ENCODE data around the gene SYNJ1. TPM values are rescaled to one million over a fixed set of nuclear protein-coding genes. Genes with fewer than 3 reads are reported as not detected.
"Not testable (repeated sequence)": the region's sequence is repeated elsewhere in the genome, so short reads cannot be mapped to it uniquely, and the experiment has no call there.

SYNJ1 gene
- total and polyA plus RNA-seq, 10 of the 15 experiments (the other 5 are each of a cell fraction or from before 2014, with no cell fraction given) = 1.2 to 7.0 (median 3.5) TPM

GRCh38 chr21:32611471-32611997, 116.3 kb downstream of the SYNJ1 start (continued):
- TF ChIP-seq RCOR1 (conservative IDR thresholded peaks at IDR 0.05; ENCODE audit: low read depth, low read length) (no peak), BHLHE40 (IDR thresholded peaks at IDR 0.05; ENCODE audit: borderline replicate concordance in 1 of 2, low read depth in 2 of 2, low read length in 1 of 2) (peak in 1 of 2 experiments; percentile 6; a peak in 1 of 4 replicates), KAT2A (conservative IDR thresholded peaks at IDR 0.05; ENCODE audit: control insufficient read depth, low read depth, low read length) (no peak), YBX1 (IDR thresholded peaks at IDR 0.05) (no peak), ZNF207 (IDR thresholded peaks at IDR 0.05; ENCODE audit: borderline replicate concordance) (no peak), CBFB (IDR thresholded peaks at IDR 0.05; ENCODE audit: low read depth) (no peak), CEBPB (IDR thresholded peaks at IDR 0.05; ENCODE audit: borderline replicate concordance in 1 of 2, low read depth in 2 of 2, low read length in 2 of 2) (no peak), SMAD5 (IDR thresholded peaks at IDR 0.05; ENCODE audit: low read depth) (no peak), CHD2 (IDR thresholded peaks at IDR 0.05; ENCODE audit: borderline replicate concordance, low read depth, low read length) (no peak), USF2 (IDR thresholded peaks at IDR 0.05; ENCODE audit: borderline replicate concordance, low read depth, low read length) (no peak), MLLT1 (IDR thresholded peaks at IDR 0.05) (no peak), TCF7 (IDR thresholded peaks at IDR 0.05; ENCODE audit: borderline replicate concordance) (no peak)

DNA sequence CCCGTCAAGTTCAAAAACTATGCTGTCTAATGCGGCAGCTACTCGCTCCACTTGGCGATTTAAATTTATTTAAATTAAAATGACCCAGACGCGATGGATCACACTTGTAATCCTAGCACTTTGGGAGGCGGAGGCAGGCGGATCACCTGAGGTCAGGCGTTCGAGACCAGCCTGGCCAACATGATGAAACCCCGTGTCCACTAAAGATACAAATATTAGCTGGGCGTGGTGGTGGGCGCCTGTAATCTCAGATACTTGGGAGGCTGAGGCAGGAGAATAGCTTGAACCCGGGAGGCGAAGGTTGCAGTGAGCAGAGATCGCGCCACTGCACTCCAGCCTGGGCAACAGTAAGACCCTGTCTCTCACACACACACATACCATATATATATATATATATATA, 116.9 kb downstream of the SYNJ1 start:
- H3K4me3 ChIP-seq = peak overlapping the region; percentile 26; the same call in 1 of the 2 replicates
- H3K27me3 ChIP-seq (replicated peaks in 1 of 2; ENCODE audit: control insufficient read depth in 2 of 2, insufficient read depth in 2 of 2, low read length in 1 of 2); DNase-seq (ENCODE audit: low read depth, low spot score); RAD21 ChIA-PET (ENCODE audit: unreplicated experiment); ATAC-seq; POLR2A ChIA-PET; SMC1A ChIA-PET (ENCODE audit: uncharacterized antibody, unreplicated experiment); H3K79me2 ChIP-seq (ENCODE audit: control insufficient read depth, insufficient read depth, low read length); H3K9ac ChIP-seq (ENCODE audit: control insufficient read depth, insufficient read depth, low read length); in situ Hi-C loops (cut with MboI); H2AFZ ChIP-seq (ENCODE audit: control insufficient read depth, low read depth, low read length); H4K20me1 ChIP-seq (ENCODE audit: control insufficient read depth, insufficient read depth); intact Hi-C loops (cut with micrococcal nuclease; ENCODE audit: unreplicated experiment); BruUV-seq (replicated peaks); FAIRE-seq; H3K4me1 ChIP-seq (ENCODE audit: control insufficient read depth, insufficient read depth, low read length); H3K9me3 ChIP-seq (replicated peaks; ENCODE audit: control insufficient read depth, insufficient read depth, low read length); H3K27ac ChIP-seq (ENCODE audit: control insufficient read depth, insufficient read depth): not testable (repeated sequence)
- CTCF ChIA-PET = interaction anchor here (5.6 kb wide), 1 partner anchor 11 kb away, joined by 50 read pairs; no protein-coding TSS in a partner anchor
- peaks cover 3 to 11% of the 10 kb centered on the region in 2 experiments; a peak in 2 of 4 replicates for H3K36me3 ChIP-seq (ENCODE audit: control insufficient read depth in 2 of 2, insufficient read depth in 2 of 2, low read length in 1 of 2)
- WGBS (ENCODE audit: insufficient coverage, insufficient replicate concordance, low lambda C conversion rate, missing lambda C conversion rate) = 76% methylated on average over 17 of the region's 17 CpGs
- peak overlapping the region; percentile 71 for H3K4me2 ChIP-seq (ENCODE audit: control insufficient read depth, insufficient read depth)
